ENCODE results near the gene AIF1L.
"Not testable (repeated sequence)": the region's sequence is repeated elsewhere in the genome, so short reads cannot be mapped to it uniquely, and the experiment has no call there.

Gene AIF1L

GRCh38 chr9:131095666-131096268 is 564 bp upstream of the AIF1L start:
- peaks cover 6% of the 10 kb centered on the region for H3K4me1 ChIP-seq (ENCODE audit: control insufficient read depth, insufficient read depth, low read length)
- no peaks in the 10 kb centered on the region for H3K9me3 ChIP-seq (ENCODE audit: control insufficient read depth, low read length)
- no peaks in the 10 kb centered on the region for H3K36me3 ChIP-seq (ENCODE audit: control insufficient read depth, insufficient read depth, low read length)
- H3K4me3 ChIP-seq (ENCODE audit: low read length): no peak overlapping the region
- peaks cover 53% of the 10 kb centered on the region for H3K27me3 ChIP-seq (ENCODE audit: control insufficient read depth, insufficient read depth, low read length)
- no peak overlapping the region for H3K9ac ChIP-seq (ENCODE audit: low read length)

GRCh38 chr9:131097126-131097947 is 1.0 kb downstream of the AIF1L start:
- no peak overlapping the region for H3K9ac ChIP-seq (ENCODE audit: low read length)
- H3K4me1 ChIP-seq (ENCODE audit: control insufficient read depth, insufficient read depth, low read length): peaks cover 6% of the 10 kb centered on the region
- no peak overlapping the region for H3K4me3 ChIP-seq (ENCODE audit: low read length)
- H3K27me3 ChIP-seq (ENCODE audit: control insufficient read depth, insufficient read depth, low read length): peaks cover 53% of the 10 kb centered on the region
- no peaks in the 10 kb centered on the region for H3K36me3 ChIP-seq (ENCODE audit: control insufficient read depth, insufficient read depth, low read length)
- no peaks in the 10 kb centered on the region for H3K9me3 ChIP-seq (ENCODE audit: control insufficient read depth, low read length)

- H3K36me3 ChIP-seq (ENCODE audit: control insufficient read depth, insufficient read depth, low read length): no peaks in the 10 kb centered on the region
- H3K9me3 ChIP-seq (ENCODE audit: control insufficient read depth, low read length): no peaks in the 10 kb centered on the region
- H3K9ac ChIP-seq (ENCODE audit: low read length): no peak overlapping the region
- peaks cover 6% of the 10 kb centered on the region for H3K4me1 ChIP-seq (ENCODE audit: control insufficient read depth, insufficient read depth, low read length)
- H3K4me3 ChIP-seq (ENCODE audit: low read length): no peak overlapping the region
- H3K27me3 ChIP-seq (ENCODE audit: control insufficient read depth, insufficient read depth, low read length): peaks cover 48% of the 10 kb centered on the region
Observed at GRCh38 chr9:131097948-131098278, 1.6 kb downstream of the AIF1L start.

GRCh38 chr9:131098391-131099101 is 2.2 kb downstream of the AIF1L start:
- H3K27me3 ChIP-seq (ENCODE audit: control insufficient read depth, insufficient read depth, low read length): peaks cover 41% of the 10 kb centered on the region
- H3K36me3 ChIP-seq (ENCODE audit: control insufficient read depth, insufficient read depth, low read length): no peaks in the 10 kb centered on the region
- H3K9ac ChIP-seq (ENCODE audit: low read length): no peak overlapping the region
- no peak overlapping the region for H3K4me3 ChIP-seq (ENCODE audit: low read length)
- H3K4me1 ChIP-seq (ENCODE audit: control insufficient read depth, insufficient read depth, low read length): peaks cover 6% of the 10 kb centered on the region
- H3K9me3 ChIP-seq (ENCODE audit: control insufficient read depth, low read length): no peaks in the 10 kb centered on the region

- Histone ChIP-seq H3K36me3 (ENCODE audit: control insufficient read depth, insufficient read depth, low read length) (no peaks in the 10 kb centered on the region), H3K4me1 (ENCODE audit: control insufficient read depth, insufficient read depth, low read length) (peaks cover 6% of the 10 kb centered on the region), H3K4me3 (ENCODE audit: low read length) (no peak overlapping the region), H3K9me3 (ENCODE audit: control insufficient read depth, low read length) (no peaks in the 10 kb centered on the region), H3K27me3 (ENCODE audit: control insufficient read depth, insufficient read depth, low read length) (peaks cover 38% of the 10 kb centered on the region), H3K9ac (ENCODE audit: low read length) (no peak overlapping the region)
Observed at GRCh38 chr9:131099102-131099606, 2.8 kb downstream of the AIF1L start.

- H3K4me1 ChIP-seq (ENCODE audit: control insufficient read depth, insufficient read depth, low read length); H3K36me3 ChIP-seq (ENCODE audit: control insufficient read depth, insufficient read depth, low read length); H3K9me3 ChIP-seq (ENCODE audit: control insufficient read depth, low read length); H3K4me3 ChIP-seq (ENCODE audit: low read length); H3K9ac ChIP-seq (ENCODE audit: low read length): not testable (repeated sequence)
- H3K27me3 ChIP-seq (ENCODE audit: control insufficient read depth, insufficient read depth, low read length): peaks cover 31% of the 10 kb centered on the region
Observed at GRCh38 chr9:131099845-131100244, 3.5 kb downstream of the AIF1L start.

GRCh38 chr9:131100445-131100844 is 4.1 kb downstream of the AIF1L start:
- H3K9ac ChIP-seq (ENCODE audit: low read length): no peak overlapping the region

GRCh38 chr9:131101207-131101964 is 5.1 kb downstream of the AIF1L start:
- Histone ChIP-seq H3K9me3 (ENCODE audit: control insufficient read depth, low read length) (no peaks in the 10 kb centered on the region), H3K9ac (ENCODE audit: low read length) (no peak overlapping the region), H3K36me3 (ENCODE audit: control insufficient read depth, insufficient read depth, low read length) (no peaks in the 10 kb centered on the region), H3K27me3 (ENCODE audit: control insufficient read depth, insufficient read depth, low read length) (peaks cover 18% of the 10 kb centered on the region), H3K4me1 (ENCODE audit: control insufficient read depth, insufficient read depth, low read length) (peaks cover 6% of the 10 kb centered on the region), H3K4me3 (ENCODE audit: low read length) (no peak overlapping the region)

More at GRCh38 chr9:131100445-131100844, 4.1 kb downstream of the AIF1L start:
- H3K4me3 ChIP-seq (ENCODE audit: low read length): no peak overlapping the region
- peaks cover 25% of the 10 kb centered on the region for H3K27me3 ChIP-seq (ENCODE audit: control insufficient read depth, insufficient read depth, low read length)
- H3K36me3 ChIP-seq (ENCODE audit: control insufficient read depth, insufficient read depth, low read length): no peaks in the 10 kb centered on the region
- H3K4me1 ChIP-seq (ENCODE audit: control insufficient read depth, insufficient read depth, low read length): peaks cover 6% of the 10 kb centered on the region
- H3K9me3 ChIP-seq (ENCODE audit: control insufficient read depth, low read length): no peaks in the 10 kb centered on the region

GRCh38 chr9:131103024-131103423 is 6.7 kb downstream of the AIF1L start:
- Histone ChIP-seq H3K4me3 (ENCODE audit: low read length) (no peak overlapping the region), H3K27me3 (ENCODE audit: control insufficient read depth, insufficient read depth, low read length) (peaks cover 3% of the 10 kb centered on the region), H3K9ac (ENCODE audit: low read length) (no peak overlapping the region), H3K4me1 (ENCODE audit: control insufficient read depth, insufficient read depth, low read length) (no peaks in the 10 kb centered on the region), H3K36me3 (ENCODE audit: control insufficient read depth, insufficient read depth, low read length) (no peaks in the 10 kb centered on the region), H3K9me3 (ENCODE audit: control insufficient read depth, low read length) (no peaks in the 10 kb centered on the region)

GRCh38 chr9:131103535-131103934 is 7.2 kb downstream of the AIF1L start:
- H3K36me3 ChIP-seq (ENCODE audit: control insufficient read depth, insufficient read depth, low read length): no peaks in the 10 kb centered on the region
- H3K4me1 ChIP-seq (ENCODE audit: control insufficient read depth, insufficient read depth, low read length): no peaks in the 10 kb centered on the region
- no peak overlapping the region for H3K9ac ChIP-seq (ENCODE audit: low read length)
- no peak overlapping the region for H3K4me3 ChIP-seq (ENCODE audit: low read length)
- H3K27me3 ChIP-seq (ENCODE audit: control insufficient read depth, insufficient read depth, low read length): no peaks in the 10 kb centered on the region
- H3K9me3 ChIP-seq (ENCODE audit: control insufficient read depth, low read length): no peaks in the 10 kb centered on the region

- no peaks in the 10 kb centered on the region for H3K36me3 ChIP-seq (ENCODE audit: control insufficient read depth, insufficient read depth, low read length)
- H3K27me3 ChIP-seq (ENCODE audit: control insufficient read depth, insufficient read depth, low read length): no peaks in the 10 kb centered on the region
- H3K9ac ChIP-seq (ENCODE audit: low read length): no peak overlapping the region
- H3K4me3 ChIP-seq (ENCODE audit: low read length): no peak overlapping the region
- H3K4me1 ChIP-seq (ENCODE audit: control insufficient read depth, insufficient read depth, low read length): no peaks in the 10 kb centered on the region
- H3K9me3 ChIP-seq (ENCODE audit: control insufficient read depth, low read length): no peaks in the 10 kb centered on the region
Observed at GRCh38 chr9:131104016-131104740, 7.8 kb downstream of the AIF1L start.
